H1 (cell line): ENCODE results near the gene MACF1.
"Not testable (repeated sequence)": the region's sequence is repeated elsewhere in the genome, so short reads cannot be mapped to it uniquely, and the experiment has no call there.

Experiments
- E2F6 ChIP-seq: IDR thresholded peaks from 2 replicates; pipeline ENCODE4 v1.6.1; 2012; ENCODE audit warnings: inconsistent platforms
- EP300 ChIP-seq, 2 experiments: IDR thresholded peaks; 1 replicate in 1 of 2; 2 replicates in 1 of 2; pipeline ENCODE4 v1.6.1; 2011 to 2012; ENCODE audit warnings: low read depth in 2 of 2, low read length in 2 of 2, mild to moderate bottlenecking in 2 of 2, borderline replicate concordance in 1 of 2, inconsistent platforms in 1 of 2, moderate library complexity in 1 of 2
- TF ChIP-seq, protein P1 (sequence below), 3 experiments: IDR thresholded peaks; 1 replicate in 2 of 3; 2 replicates in 1 of 3; pipeline versions ENCODE4 v1.5.1 to v1.6.1; 2011; ENCODE audit warnings: low read length in 3 of 3, mild to moderate bottlenecking in 3 of 3, inconsistent platforms in 2 of 3, low read depth in 1 of 3, moderate library complexity in 1 of 3; ENCODE audit not compliant: insufficient read depth in 1 of 3; ENCODE audit errors: control extremely low read depth in 1 of 3

- TF ChIP-seq, protein P1, sequence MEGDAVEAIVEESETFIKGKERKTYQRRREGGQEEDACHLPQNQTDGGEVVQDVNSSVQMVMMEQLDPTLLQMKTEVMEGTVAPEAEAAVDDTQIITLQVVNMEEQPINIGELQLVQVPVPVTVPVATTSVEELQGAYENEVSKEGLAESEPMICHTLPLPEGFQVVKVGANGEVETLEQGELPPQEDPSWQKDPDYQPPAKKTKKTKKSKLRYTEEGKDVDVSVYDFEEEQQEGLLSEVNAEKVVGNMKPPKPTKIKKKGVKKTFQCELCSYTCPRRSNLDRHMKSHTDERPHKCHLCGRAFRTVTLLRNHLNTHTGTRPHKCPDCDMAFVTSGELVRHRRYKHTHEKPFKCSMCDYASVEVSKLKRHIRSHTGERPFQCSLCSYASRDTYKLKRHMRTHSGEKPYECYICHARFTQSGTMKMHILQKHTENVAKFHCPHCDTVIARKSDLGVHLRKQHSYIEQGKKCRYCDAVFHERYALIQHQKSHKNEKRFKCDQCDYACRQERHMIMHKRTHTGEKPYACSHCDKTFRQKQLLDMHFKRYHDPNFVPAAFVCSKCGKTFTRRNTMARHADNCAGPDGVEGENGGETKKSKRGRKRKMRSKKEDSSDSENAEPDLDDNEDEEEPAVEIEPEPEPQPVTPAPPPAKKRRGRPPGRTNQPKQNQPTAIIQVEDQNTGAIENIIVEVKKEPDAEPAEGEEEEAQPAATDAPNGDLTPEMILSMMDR (IDR thresholded peaks at IDR 0.05; ENCODE audit: control extremely low read depth in 1 of 3, insufficient read depth in 1 of 3, low read depth in 1 of 3, low read length in 3 of 3) = not testable (repeated sequence)
- not testable (repeated sequence) for TF ChIP-seq EP300 (IDR thresholded peaks at IDR 0.05; ENCODE audit: borderline replicate concordance in 1 of 2, low read depth in 2 of 2, low read length in 2 of 2); E2F6
Measured at GRCh38 chr1:39467108-39467720, 262.7 kb downstream of the MACF1 start.
